ENCODE data around the gene DNAI1.

The DNAI1 gene

GRCh38 chr9:34491596-34491995 lies 33.0 kb downstream of the DNAI1 start:
- DNase-seq, result no peak

- no peak for DNase-seq
These were observed 33.4 kb downstream of the DNAI1 start for GRCh38 chr9:34492051-34492450.

GRCh38 chr9:34493972-34494535 lies 35.4 kb downstream of the DNAI1 start:
- peak; percentile 54 for DNase-seq

GRCh38 chr9:34496149-34496712 lies 37.6 kb downstream of the DNAI1 start:
- peak; percentile 41 for DNase-seq

- no peak for DNase-seq
These were observed 39.9 kb downstream of the DNAI1 start for GRCh38 chr9:34498553-34498952.

- no peak for DNase-seq
These were observed 40.5 kb downstream of the DNAI1 start for GRCh38 chr9:34499076-34499475.

GRCh38 chr9:34500623-34501267 lies 42.1 kb downstream of the DNAI1 start:
- DNase-seq, result peak; percentile 36

GRCh38 chr9:34501372-34501771 lies 42.8 kb downstream of the DNAI1 start:
- no peak for DNase-seq

- peak; percentile 72 for DNase-seq
These were observed 43.4 kb downstream of the DNAI1 start for GRCh38 chr9:34501889-34502425.

GRCh38 chr9:34502471-34502870 lies 43.9 kb downstream of the DNAI1 start:
- no peak for DNase-seq

- no peak for DNase-seq
These were observed 44.3 kb downstream of the DNAI1 start for GRCh38 chr9:34502891-34503290.

- no peak for DNase-seq
These were observed 44.8 kb downstream of the DNAI1 start for GRCh38 chr9:34503406-34503805.

GRCh38 chr9:34505370-34506120 lies 46.9 kb downstream of the DNAI1 start:
- DNase-seq, result no peak

GRCh38 chr9:34506623-34507022 lies 48.0 kb downstream of the DNAI1 start:
- DNase-seq, result no peak

GRCh38 chr9:34507556-34507955 lies 49.0 kb downstream of the DNAI1 start:
- DNase-seq, result no peak

- no peak for DNase-seq
These were observed 49.4 kb downstream of the DNAI1 start for GRCh38 chr9:34507966-34508365.

- DNase-seq, result no peak
These were observed 49.9 kb downstream of the DNAI1 start for GRCh38 chr9:34508463-34508862.

- no peak for DNase-seq
These were observed 50.3 kb downstream of the DNAI1 start for GRCh38 chr9:34508951-34509350.

- no peak for DNase-seq
These were observed 52.2 kb downstream of the DNAI1 start for GRCh38 chr9:34510497-34511468.

GRCh38 chr9:34512131-34513078 lies 53.8 kb downstream of the DNAI1 start:
- no peak for DNase-seq

Data from fibroblast of skin of scalp (primary cell).